ENCODE measurements around the gene FAT3.

DNA sequence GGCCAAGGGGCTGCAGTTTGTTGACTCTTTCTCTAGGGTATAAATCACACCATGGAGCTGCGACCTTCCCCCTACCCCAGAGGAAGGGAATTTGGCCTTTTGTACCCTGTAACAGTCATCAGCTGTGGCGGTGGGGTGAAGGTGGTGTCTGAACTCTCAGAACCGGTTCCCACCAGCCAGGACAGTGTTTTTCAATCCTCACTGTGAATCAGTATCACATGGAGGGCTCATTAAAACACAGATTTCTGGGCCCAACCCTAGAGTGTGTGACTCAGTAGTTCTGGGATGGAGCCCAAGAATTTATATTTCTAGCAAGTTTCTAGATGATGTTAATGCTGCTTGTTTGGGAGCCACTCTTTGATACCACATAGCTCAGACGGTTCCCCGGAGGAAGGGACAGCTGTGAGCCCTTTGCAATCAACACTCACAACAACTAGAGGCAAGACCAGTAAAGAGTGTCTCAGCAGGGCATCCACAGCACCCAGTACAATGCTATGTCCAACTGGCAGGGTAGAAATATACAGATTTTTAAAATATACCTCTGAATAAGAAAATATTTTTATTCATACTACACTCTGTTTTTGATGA, 43.9 kb upstream of the FAT3 start:
- TF ChIP-seq, protein P1, sequence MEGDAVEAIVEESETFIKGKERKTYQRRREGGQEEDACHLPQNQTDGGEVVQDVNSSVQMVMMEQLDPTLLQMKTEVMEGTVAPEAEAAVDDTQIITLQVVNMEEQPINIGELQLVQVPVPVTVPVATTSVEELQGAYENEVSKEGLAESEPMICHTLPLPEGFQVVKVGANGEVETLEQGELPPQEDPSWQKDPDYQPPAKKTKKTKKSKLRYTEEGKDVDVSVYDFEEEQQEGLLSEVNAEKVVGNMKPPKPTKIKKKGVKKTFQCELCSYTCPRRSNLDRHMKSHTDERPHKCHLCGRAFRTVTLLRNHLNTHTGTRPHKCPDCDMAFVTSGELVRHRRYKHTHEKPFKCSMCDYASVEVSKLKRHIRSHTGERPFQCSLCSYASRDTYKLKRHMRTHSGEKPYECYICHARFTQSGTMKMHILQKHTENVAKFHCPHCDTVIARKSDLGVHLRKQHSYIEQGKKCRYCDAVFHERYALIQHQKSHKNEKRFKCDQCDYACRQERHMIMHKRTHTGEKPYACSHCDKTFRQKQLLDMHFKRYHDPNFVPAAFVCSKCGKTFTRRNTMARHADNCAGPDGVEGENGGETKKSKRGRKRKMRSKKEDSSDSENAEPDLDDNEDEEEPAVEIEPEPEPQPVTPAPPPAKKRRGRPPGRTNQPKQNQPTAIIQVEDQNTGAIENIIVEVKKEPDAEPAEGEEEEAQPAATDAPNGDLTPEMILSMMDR (IDR thresholded peaks at IDR 0.05), result no peak
- no peak for TF ChIP-seq POLR2AphosphoS5 (IDR thresholded peaks at IDR 0.05)
- no peak for TF ChIP-seq POLR2A (IDR thresholded peaks at IDR 0.05)
